Activated T-cell treated with anti-CD3 and anti-CD28 coated beads, Interleukin-2, amount 50 U/mL, for 4 hours (primary cell): ENCODE measurements around the gene VSX1. TPM values are rescaled to one million over a fixed set of nuclear protein-coding genes. Genes with fewer than 3 reads are reported as not detected.

Experiments used
- ATAC-seq, 2 donors: fragments of 200-7000 bp; cut with Tn5 transposase; one replicate each; pipeline ENCODE4 v1.10.0; 2021
- DNase-seq: peaks from one replicate; pipeline ENCODE4 v3.0.0-alpha.2; 2020
- H3K27me3 Mint-ChIP-seq: one replicate; pipeline ENCODE4 v1.8.0; 2021; ENCODE audit warnings: low read depth, mixed read lengths
- H3K36me3 Mint-ChIP-seq: one replicate; pipeline ENCODE4 v1.8.0; 2022; ENCODE audit warnings: mixed read lengths; ENCODE audit not compliant: insufficient read depth
- H3K4me1 Mint-ChIP-seq: one replicate; pipeline ENCODE4 v1.8.0; 2021; ENCODE audit warnings: low read depth, mixed read lengths
- H3K4me3 Mint-ChIP-seq: one replicate; pipeline ENCODE4 v1.8.0; 2021; ENCODE audit warnings: mild to moderate bottlenecking, moderate library complexity, mixed read lengths
- H3K9me3 Mint-ChIP-seq: one replicate; pipeline ENCODE4 v1.8.0; 2021; ENCODE audit warnings: mixed read lengths
- total RNA-seq, 3 donors: library from RNA; stranded (reverse); gene quantifications; one replicate each; pipeline ENCODE4 v1.2.1, GENCODE V29; 2021

VSX1 gene
- not detected for total RNA-seq

GRCh38 chr20:25081730-25082497 lies at the start of gene VSX1:
TSS of gene VSX1 (minus strand) at chr20:25082141. CDS start at chr20:25082096, 45 bp downstream.
- Mint-ChIP-seq H3K36me3 (no peaks in the 10 kb centered on the region), H3K27me3 (peaks cover 82% of the 10 kb centered on the region), H3K4me1 (peaks cover 20% of the 10 kb centered on the region), H3K9me3 (no peaks in the 10 kb centered on the region), H3K4me3 (peak within 1 kb of the TSS; percentile 24)
- ATAC-seq (no peak), DNase-seq (no peak)

- H3K27me3 Mint-ChIP-seq: peaks cover 5% of the 10 kb centered on the region
- no peaks in the 10 kb centered on the region for H3K4me1 Mint-ChIP-seq
- ATAC-seq (no peak), DNase-seq (no peak)
- H3K4me3 Mint-ChIP-seq: no peak overlapping the region
- no peaks in the 10 kb centered on the region for H3K9me3 Mint-ChIP-seq
- H3K36me3 Mint-ChIP-seq: no peaks in the 10 kb centered on the region
Measured at GRCh38 chr20:25129908-25130307, 48.0 kb upstream of the VSX1 start.

- Mint-ChIP-seq H3K27me3 (peaks cover 3% of the 10 kb centered on the region), H3K4me1 (no peaks in the 10 kb centered on the region), H3K9me3 (no peaks in the 10 kb centered on the region), H3K36me3 (no peaks in the 10 kb centered on the region), H3K4me3 (no peak overlapping the region)
- no peak for ATAC-seq
- DNase-seq: no peak
Measured at GRCh38 chr20:25129428-25129827, 47.5 kb upstream of the VSX1 start.

- ATAC-seq (no peak), DNase-seq (no peak)
- Mint-ChIP-seq H3K4me3 (no peak overlapping the region), H3K9me3 (no peaks in the 10 kb centered on the region), H3K36me3 (no peaks in the 10 kb centered on the region), H3K4me1 (no peaks in the 10 kb centered on the region), H3K27me3 (peaks cover 3% of the 10 kb centered on the region)
Measured at GRCh38 chr20:25128649-25129048, 46.7 kb upstream of the VSX1 start.

- H3K27me3 Mint-ChIP-seq: no peaks in the 10 kb centered on the region
- DNase-seq (no peak), ATAC-seq (no peak)
- H3K9me3 Mint-ChIP-seq: no peaks in the 10 kb centered on the region
- H3K4me3 Mint-ChIP-seq: no peak overlapping the region
- H3K36me3 Mint-ChIP-seq: no peaks in the 10 kb centered on the region
- H3K4me1 Mint-ChIP-seq: no peaks in the 10 kb centered on the region
Measured at GRCh38 chr20:25127761-25128537, 46.0 kb upstream of the VSX1 start.

GRCh38 chr20:25126204-25127029 lies 44.5 kb upstream of the VSX1 start:
- H3K9me3 Mint-ChIP-seq: no peaks in the 10 kb centered on the region
- no peak for DNase-seq
- H3K4me1 Mint-ChIP-seq: no peaks in the 10 kb centered on the region
- ATAC-seq: no peak
- H3K36me3 Mint-ChIP-seq: no peaks in the 10 kb centered on the region
- H3K4me3 Mint-ChIP-seq: no peak overlapping the region
- peaks cover 2% of the 10 kb centered on the region for H3K27me3 Mint-ChIP-seq

- H3K9me3 Mint-ChIP-seq: no peaks in the 10 kb centered on the region
- no peak overlapping the region for H3K4me3 Mint-ChIP-seq
- ATAC-seq (no peak), DNase-seq (no peak)
- no peaks in the 10 kb centered on the region for H3K4me1 Mint-ChIP-seq
- H3K27me3 Mint-ChIP-seq: peaks cover 4% of the 10 kb centered on the region
- H3K36me3 Mint-ChIP-seq: no peaks in the 10 kb centered on the region
Measured at GRCh38 chr20:25125636-25126035, 43.7 kb upstream of the VSX1 start.

- Mint-ChIP-seq H3K4me3 (no peak overlapping the region), H3K9me3 (no peaks in the 10 kb centered on the region), H3K36me3 (no peaks in the 10 kb centered on the region), H3K27me3 (peaks cover 13% of the 10 kb centered on the region), H3K4me1 (no peaks in the 10 kb centered on the region)
- DNase-seq: no peak
- no peak for ATAC-seq
Measured at GRCh38 chr20:25120920-25121319, 39.0 kb upstream of the VSX1 start.

GRCh38 chr20:25120457-25120856 lies 38.5 kb upstream of the VSX1 start:
- DNase-seq: no peak
- H3K4me3 Mint-ChIP-seq: no peak overlapping the region
- no peaks in the 10 kb centered on the region for H3K9me3 Mint-ChIP-seq
- H3K4me1 Mint-ChIP-seq: no peaks in the 10 kb centered on the region
- peaks cover 13% of the 10 kb centered on the region for H3K27me3 Mint-ChIP-seq
- H3K36me3 Mint-ChIP-seq: no peaks in the 10 kb centered on the region
- ATAC-seq: no peak

GRCh38 chr20:25118529-25118928 lies 36.6 kb upstream of the VSX1 start:
- no peaks in the 10 kb centered on the region for H3K4me1 Mint-ChIP-seq
- H3K4me3 Mint-ChIP-seq: no peak overlapping the region
- no peaks in the 10 kb centered on the region for H3K9me3 Mint-ChIP-seq
- peaks cover 18% of the 10 kb centered on the region for H3K27me3 Mint-ChIP-seq
- ATAC-seq: no peak
- no peaks in the 10 kb centered on the region for H3K36me3 Mint-ChIP-seq
- DNase-seq: no peak

- no peak for ATAC-seq
- Mint-ChIP-seq H3K36me3 (no peaks in the 10 kb centered on the region), H3K4me3 (no peak overlapping the region), H3K27me3 (peaks cover 18% of the 10 kb centered on the region), H3K4me1 (no peaks in the 10 kb centered on the region), H3K9me3 (no peaks in the 10 kb centered on the region)
- DNase-seq: no peak
Measured at GRCh38 chr20:25117990-25118389, 36.0 kb upstream of the VSX1 start.

GRCh38 chr20:25116739-25117458 lies 35.0 kb upstream of the VSX1 start:
- no peak for ATAC-seq
- Mint-ChIP-seq H3K9me3 (no peaks in the 10 kb centered on the region), H3K4me1 (no peaks in the 10 kb centered on the region)

GRCh38 chr20:25103526-25103925 lies 21.6 kb upstream of the VSX1 start:
- Mint-ChIP-seq H3K4me1 (peaks cover 8% of the 10 kb centered on the region), H3K4me3 (no peak overlapping the region), H3K36me3 (no peaks in the 10 kb centered on the region), H3K27me3 (peaks cover 45% of the 10 kb centered on the region), H3K9me3 (no peaks in the 10 kb centered on the region)
- ATAC-seq: no peak
- DNase-seq: no peak

More at GRCh38 chr20:25116739-25117458, 35.0 kb upstream of the VSX1 start:
- no peak for DNase-seq
- Mint-ChIP-seq H3K4me3 (no peak overlapping the region), H3K27me3 (peaks cover 16% of the 10 kb centered on the region), H3K36me3 (no peaks in the 10 kb centered on the region)

GRCh38 chr20:25100914-25101313 lies 19.0 kb upstream of the VSX1 start:
- Mint-ChIP-seq H3K4me3 (no peak overlapping the region), H3K36me3 (no peaks in the 10 kb centered on the region), H3K27me3 (peaks cover 25% of the 10 kb centered on the region), H3K9me3 (no peaks in the 10 kb centered on the region), H3K4me1 (peaks cover 8% of the 10 kb centered on the region)
- ATAC-seq (no peak), DNase-seq (no peak)
